ENCODE measurements around the gene ATXN10. TPM values are rescaled to one million over a fixed set of nuclear protein-coding genes. Genes with fewer than 3 reads are reported as not detected.

ATXN10 gene
- total and polyA plus RNA-seq, 2 of the 13 experiments (the other 11 are each of a cell fraction or from before 2014, with no cell fraction given) = 60.1 to 194 TPM

GRCh38 chr22:45823336-45823735 lies 151.7 kb downstream of the ATXN10 start:
- ChIA-PET CTCF (ENCODE audit: low intra/inter-chr PET ratio, low total read pairs) (no interaction called here), POLR2A (no interaction called here)
- Histone ChIP-seq H3K79me2 (ENCODE audit: insufficient read depth, low read length) (no peaks in the 10 kb centered on the region), H3K27me3 (ENCODE audit: control insufficient read depth in 1 of 2, insufficient read depth in 2 of 2, low read length in 2 of 2) (no peaks in the 10 kb centered on the region; a peak in 1 of 5 replicates), H4K20me1 (ENCODE audit: insufficient read depth, low read length) (no peaks in the 10 kb centered on the region), H3K4me1 (ENCODE audit: insufficient read depth, low read length) (peaks cover 6% of the 10 kb centered on the region), H3K9me3 (ENCODE audit: low read length) (no peaks in the 10 kb centered on the region), H3K4me3 (replicated peaks in 1 of 3; ENCODE audit: insufficient read depth in 1 of 3, low read depth in 2 of 3, low read length in 3 of 3) (no peak overlapping the region), H3K4me2 (ENCODE audit: low read depth, low read length) (no peak overlapping the region), H3K36me3 (replicated peaks in 1 of 2; ENCODE audit: control insufficient read depth in 1 of 2, insufficient read depth in 2 of 2, low read length in 2 of 2) (peaks cover 3 to 25% of the 10 kb centered on the region in 2 experiments; a peak in 4 of 5 replicates), H3K27ac (ENCODE audit: extremely low read length, insufficient read depth, low read length) (no peak overlapping the region), H3K9ac (ENCODE audit: insufficient read depth, low read depth, low read length) (no peak overlapping the region), H2AFZ (ENCODE audit: low read length) (no peak overlapping the region)
- TF ChIP-seq ETV6 (CRISPR knock-in tag; conservative IDR thresholded peaks at IDR 0.05) (no peak), ELF1 (CRISPR knock-in tag; IDR thresholded peaks at IDR 0.05) (no peak), IKZF5 (CRISPR knock-in tag; IDR thresholded peaks at IDR 0.05) (no peak), NFIC (IDR thresholded peaks at IDR 0.05; ENCODE audit: low read length) (no peak), MXD4 (CRISPR knock-in tag; IDR thresholded peaks at IDR 0.05) (no peak), JUND (CRISPR knock-in tag; IDR thresholded peaks at IDR 0.05) (no peak), ZNF850 (CRISPR knock-in tag; conservative IDR thresholded peaks at IDR 0.05) (no peak)
- TF ChIP-seq, protein P1, sequence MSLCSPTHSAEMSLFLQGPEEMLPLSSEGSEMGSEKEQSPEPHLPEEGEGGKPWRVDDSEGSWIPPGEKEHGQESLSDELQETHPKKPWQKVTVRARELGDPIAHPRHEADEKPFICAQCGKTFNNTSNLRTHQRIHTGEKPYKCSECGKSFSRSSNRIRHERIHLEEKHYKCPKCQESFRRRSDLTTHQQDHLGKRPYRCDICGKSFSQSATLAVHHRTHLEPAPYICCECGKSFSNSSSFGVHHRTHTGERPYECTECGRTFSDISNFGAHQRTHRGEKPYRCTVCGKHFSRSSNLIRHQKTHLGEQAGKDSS (CRISPR knock-in tag; IDR thresholded peaks at IDR 0.05; ENCODE audit: borderline replicate concordance, low read depth) = no peak
- TF ChIP-seq, protein P2, sequence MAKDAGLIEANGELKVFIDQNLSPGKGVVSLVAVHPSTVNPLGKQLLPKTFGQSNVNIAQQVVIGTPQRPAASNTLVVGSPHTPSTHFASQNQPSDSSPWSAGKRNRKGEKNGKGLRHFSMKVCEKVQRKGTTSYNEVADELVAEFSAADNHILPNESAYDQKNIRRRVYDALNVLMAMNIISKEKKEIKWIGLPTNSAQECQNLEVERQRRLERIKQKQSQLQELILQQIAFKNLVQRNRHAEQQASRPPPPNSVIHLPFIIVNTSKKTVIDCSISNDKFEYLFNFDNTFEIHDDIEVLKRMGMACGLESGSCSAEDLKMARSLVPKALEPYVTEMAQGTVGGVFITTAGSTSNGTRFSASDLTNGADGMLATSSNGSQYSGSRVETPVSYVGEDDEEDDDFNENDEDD (CRISPR knock-in tag; IDR thresholded peaks at IDR 0.05; ENCODE audit: borderline replicate concordance) = no peak
- TF ChIP-seq, protein P3, sequence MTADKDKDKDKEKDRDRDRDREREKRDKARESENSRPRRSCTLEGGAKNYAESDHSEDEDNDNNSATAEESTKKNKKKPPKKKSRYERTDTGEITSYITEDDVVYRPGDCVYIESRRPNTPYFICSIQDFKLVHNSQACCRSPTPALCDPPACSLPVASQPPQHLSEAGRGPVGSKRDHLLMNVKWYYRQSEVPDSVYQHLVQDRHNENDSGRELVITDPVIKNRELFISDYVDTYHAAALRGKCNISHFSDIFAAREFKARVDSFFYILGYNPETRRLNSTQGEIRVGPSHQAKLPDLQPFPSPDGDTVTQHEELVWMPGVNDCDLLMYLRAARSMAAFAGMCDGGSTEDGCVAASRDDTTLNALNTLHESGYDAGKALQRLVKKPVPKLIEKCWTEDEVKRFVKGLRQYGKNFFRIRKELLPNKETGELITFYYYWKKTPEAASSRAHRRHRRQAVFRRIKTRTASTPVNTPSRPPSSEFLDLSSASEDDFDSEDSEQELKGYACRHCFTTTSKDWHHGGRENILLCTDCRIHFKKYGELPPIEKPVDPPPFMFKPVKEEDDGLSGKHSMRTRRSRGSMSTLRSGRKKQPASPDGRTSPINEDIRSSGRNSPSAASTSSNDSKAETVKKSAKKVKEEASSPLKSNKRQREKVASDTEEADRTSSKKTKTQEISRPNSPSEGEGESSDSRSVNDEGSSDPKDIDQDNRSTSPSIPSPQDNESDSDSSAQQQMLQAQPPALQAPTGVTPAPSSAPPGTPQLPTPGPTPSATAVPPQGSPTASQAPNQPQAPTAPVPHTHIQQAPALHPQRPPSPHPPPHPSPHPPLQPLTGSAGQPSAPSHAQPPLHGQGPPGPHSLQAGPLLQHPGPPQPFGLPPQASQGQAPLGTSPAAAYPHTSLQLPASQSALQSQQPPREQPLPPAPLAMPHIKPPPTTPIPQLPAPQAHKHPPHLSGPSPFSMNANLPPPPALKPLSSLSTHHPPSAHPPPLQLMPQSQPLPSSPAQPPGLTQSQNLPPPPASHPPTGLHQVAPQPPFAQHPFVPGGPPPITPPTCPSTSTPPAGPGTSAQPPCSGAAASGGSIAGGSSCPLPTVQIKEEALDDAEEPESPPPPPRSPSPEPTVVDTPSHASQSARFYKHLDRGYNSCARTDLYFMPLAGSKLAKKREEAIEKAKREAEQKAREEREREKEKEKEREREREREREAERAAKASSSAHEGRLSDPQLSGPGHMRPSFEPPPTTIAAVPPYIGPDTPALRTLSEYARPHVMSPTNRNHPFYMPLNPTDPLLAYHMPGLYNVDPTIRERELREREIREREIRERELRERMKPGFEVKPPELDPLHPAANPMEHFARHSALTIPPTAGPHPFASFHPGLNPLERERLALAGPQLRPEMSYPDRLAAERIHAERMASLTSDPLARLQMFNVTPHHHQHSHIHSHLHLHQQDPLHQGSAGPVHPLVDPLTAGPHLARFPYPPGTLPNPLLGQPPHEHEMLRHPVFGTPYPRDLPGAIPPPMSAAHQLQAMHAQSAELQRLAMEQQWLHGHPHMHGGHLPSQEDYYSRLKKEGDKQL (CRISPR knock-in tag; IDR thresholded peaks at IDR 0.05; ENCODE audit: low read depth) = no peak
- in situ Hi-C loops (cut with HindIII; ENCODE audit: extremely low pct_ligation_motif_present, low pct_unique_long_range_greater_than_20kb) = no loop called here
- ATAC-seq = no peak
- intact Hi-C loops (cut with micrococcal nuclease; ENCODE audit: unreplicated experiment) = loop anchor here (10.0 kb wide), 1 partner anchor 179 kb away; no protein-coding TSS in a partner anchor
- no peak for FAIRE-seq
- no peak for DNase-seq (ENCODE audit: low spot score)
- 96% methylated on average over 6 of the region's 6 CpGs for WGBS (ENCODE audit: low lambda C conversion rate)
- no TSS peak for BruUV-seq (replicated peaks)

Data from HepG2 (cell line).